Sigmoid colon (tissue), 7 donors: ENCODE measurements around the gene AK8. TPM values are rescaled to one million over a fixed set of nuclear protein-coding genes. Genes with fewer than 3 reads are reported as not detected.

Experiments used
- DNase-seq: peaks from one replicate; pipeline ENCODE4 v3.0.0-alpha.2; 2019
- H3K27ac ChIP-seq, 4 donors: fragments of 200-600 bp; sonication (generic); one replicate each; pipeline ENCODE4 v1.5.1; 2016 to 2019; ENCODE audit warnings: mild to moderate bottlenecking in 1 of 4
- H3K27me3 ChIP-seq, 3 donors: fragments of 200-600 bp; sonication (generic); one replicate each; pipeline ENCODE4 v1.5.1; 2019; ENCODE audit warnings: mild to moderate bottlenecking in 1 of 3
- H3K36me3 ChIP-seq, 4 donors: fragments of 200-600 bp; sonication (generic); one replicate each; pipeline ENCODE4 v1.5.1; 2016 to 2019
- H3K4me1 ChIP-seq, 4 donors: fragments of 200-600 bp; sonication (generic); one replicate each; pipeline ENCODE4 v1.5.1; 2017 to 2019
- H3K4me3 ChIP-seq, 4 donors: fragments of 200-600 bp; sonication (generic); one replicate each; pipeline ENCODE4 v1.5.1; 2017 to 2019; ENCODE audit warnings: mild to moderate bottlenecking in 2 of 4, moderate library complexity in 1 of 4
- H3K9me3 ChIP-seq, 4 donors: fragments of 200-600 bp in 3 of 4; sonication (generic) in 3 of 4; one replicate each; pipeline versions ENCODE4 v1.5.1 to v1.6.1; 2013 to 2019
- EP300 ChIP-seq, 4 donors: sonication (generic); formaldehyde crosslinking; IDR thresholded peaks; one replicate each; pipeline ENCODE4 v1.6.1; 2017; ENCODE audit warnings: antibody characterized with exemption in 4 of 4
- POLR2A ChIP-seq, 2 donors: fragments of 450-650 bp; IDR thresholded peaks; one replicate each; pipeline ENCODE4 v1.6.1; 2016; ENCODE audit warnings: antibody characterized with exemption in 2 of 2, mild to moderate bottlenecking in 2 of 2, moderate library complexity in 2 of 2
- POLR2AphosphoS5 ChIP-seq, 4 donors: sonication (generic); formaldehyde crosslinking; IDR thresholded peaks; one replicate each; pipeline ENCODE4 v1.6.1; 2017; ENCODE audit warnings: antibody characterized with exemption in 4 of 4
- WGBS, 2 donors: extraction: QIAGEN DNeasy Blood & Tissue Kit; methylation state at CpG; one replicate each; pipeline ENCODE4 v1.1.7; 2013; 5-methylcytosine and 5-hydroxymethylcytosine counted together
- intact Hi-C: fragments of 100-400 bp; cut with DNase I; formaldehyde crosslinking; loops from one replicate; pipeline ENCODE4 v1.15.1; 2023
- polyA plus RNA-seq, 3 donors: library from polyadenylated mRNA; stranded (reverse); fragments of 200-250 nt; gene quantifications; one replicate each; pipeline ENCODE4 v1.2.3, GENCODE V29; 2013
- total RNA-seq, 4 donors: library from RNA; depleted of rRNA; stranded (reverse); fragments of >200 nt; gene quantifications; one replicate each; pipeline ENCODE4 v1.1.0, GENCODE V29; 2016
- TF ChIP-seq, protein P1 (sequence below), 4 experiments: fragments of 450-650 bp in 3 of 4; fragments of 200-600 bp in 1 of 4; IDR thresholded peaks; one replicate each; pipeline ENCODE4 v1.5.1; 2016 to 2019; ENCODE audit warnings: antibody characterized with exemption in 4 of 4, mild to moderate bottlenecking in 3 of 4, moderate library complexity in 2 of 4
- donor health status: healthy with polysubstance abuse.
- donor health status: Bipolar disorder and iron deficiency.
- donor health status: healthy.

Gene AK8
- total and polyA plus RNA-seq, 7 donors: 0.25 to 1.2 (median 0.59) TPM; not detected in 3

DNA sequence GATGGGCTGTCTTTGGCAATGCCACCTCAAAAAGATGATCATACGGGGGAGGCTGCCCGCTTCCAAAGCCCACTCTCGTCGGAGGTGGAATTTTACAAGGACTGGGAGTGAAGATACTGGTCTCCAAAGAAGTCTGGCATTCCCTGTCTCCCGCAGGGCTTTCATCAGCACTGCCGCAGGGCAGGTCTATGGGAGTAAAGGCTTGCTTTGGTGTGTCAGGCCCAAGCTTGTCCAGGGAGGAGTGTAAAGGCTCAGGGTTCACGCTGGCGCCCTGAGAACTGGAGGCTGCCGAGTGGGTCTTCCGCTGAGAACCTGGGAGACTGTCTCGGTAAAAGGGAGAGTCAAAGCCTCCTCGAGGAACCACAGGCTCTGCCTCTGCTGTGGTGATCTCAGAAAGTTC, 27.6 kb upstream of the AK8 start:
- TF ChIP-seq POLR2AphosphoS5 (IDR thresholded peaks at IDR 0.05) (no peak), EP300 (IDR thresholded peaks at IDR 0.05) (no peak), POLR2A (IDR thresholded peaks at IDR 0.05) (no peak)
- TF ChIP-seq, protein P1, sequence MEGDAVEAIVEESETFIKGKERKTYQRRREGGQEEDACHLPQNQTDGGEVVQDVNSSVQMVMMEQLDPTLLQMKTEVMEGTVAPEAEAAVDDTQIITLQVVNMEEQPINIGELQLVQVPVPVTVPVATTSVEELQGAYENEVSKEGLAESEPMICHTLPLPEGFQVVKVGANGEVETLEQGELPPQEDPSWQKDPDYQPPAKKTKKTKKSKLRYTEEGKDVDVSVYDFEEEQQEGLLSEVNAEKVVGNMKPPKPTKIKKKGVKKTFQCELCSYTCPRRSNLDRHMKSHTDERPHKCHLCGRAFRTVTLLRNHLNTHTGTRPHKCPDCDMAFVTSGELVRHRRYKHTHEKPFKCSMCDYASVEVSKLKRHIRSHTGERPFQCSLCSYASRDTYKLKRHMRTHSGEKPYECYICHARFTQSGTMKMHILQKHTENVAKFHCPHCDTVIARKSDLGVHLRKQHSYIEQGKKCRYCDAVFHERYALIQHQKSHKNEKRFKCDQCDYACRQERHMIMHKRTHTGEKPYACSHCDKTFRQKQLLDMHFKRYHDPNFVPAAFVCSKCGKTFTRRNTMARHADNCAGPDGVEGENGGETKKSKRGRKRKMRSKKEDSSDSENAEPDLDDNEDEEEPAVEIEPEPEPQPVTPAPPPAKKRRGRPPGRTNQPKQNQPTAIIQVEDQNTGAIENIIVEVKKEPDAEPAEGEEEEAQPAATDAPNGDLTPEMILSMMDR (IDR thresholded peaks at IDR 0.05): no peak
- no peaks in the 10 kb centered on the region for H3K4me1 ChIP-seq
- WGBS, 2 donors: 93 to 95% methylated on average over 12 of the region's 12 CpGs
- no peak overlapping the region for H3K4me3 ChIP-seq
- no peaks in the 10 kb centered on the region for H3K9me3 ChIP-seq
- H3K27me3 ChIP-seq: no peaks in the 10 kb centered on the region
- intact Hi-C loops: no loop called here
- DNase-seq: no peak
- peaks cover 25 to 94% (median 45%) of the 10 kb centered on the region in 4 donors for H3K36me3 ChIP-seq
- H3K27ac ChIP-seq: no peak overlapping the region

DNA sequence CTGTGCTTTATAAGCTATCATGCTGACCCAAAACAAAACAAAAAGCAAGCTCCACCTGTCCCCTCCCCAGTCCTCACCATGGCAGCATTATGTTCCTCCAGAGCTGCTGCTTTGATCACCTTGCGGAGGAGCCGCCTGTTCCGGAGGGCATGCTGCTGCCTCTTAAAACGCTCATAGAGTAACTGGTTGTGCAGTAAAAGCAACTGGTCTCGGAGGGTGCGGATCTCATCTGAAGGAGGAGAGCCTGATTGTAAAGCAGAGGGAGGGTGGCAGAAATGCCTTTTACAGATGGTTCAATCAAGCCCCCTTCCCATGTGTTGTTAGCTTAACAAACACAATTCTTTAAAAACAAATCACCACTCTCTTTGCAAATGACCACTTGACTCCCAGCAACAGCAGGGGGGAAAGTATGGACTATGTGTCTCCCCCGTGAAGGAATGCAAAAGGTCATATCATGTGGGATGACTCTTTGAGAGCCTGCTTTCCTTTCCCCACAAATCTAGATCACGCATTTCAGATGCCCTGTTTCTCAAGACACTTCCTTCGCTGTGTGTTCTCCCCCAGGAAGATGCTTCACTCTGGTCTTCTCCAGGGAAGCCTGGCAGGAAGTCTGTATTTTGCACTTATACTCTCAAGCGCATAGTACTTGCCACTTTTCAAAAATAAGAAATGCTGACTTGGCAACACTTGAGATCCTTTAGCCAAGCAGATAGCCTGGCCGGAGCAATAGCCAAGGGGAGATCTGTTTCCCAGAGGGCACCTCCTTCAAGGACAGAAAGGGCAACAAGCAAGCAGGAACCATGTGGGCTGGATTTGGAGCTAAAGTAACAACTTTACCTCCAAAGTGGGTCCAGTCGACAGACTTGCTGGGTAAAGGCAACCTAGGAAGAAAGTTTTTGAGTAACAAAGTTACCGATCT, 25.7 kb upstream of the AK8 start:
- H3K36me3 ChIP-seq: peaks cover 12 to 94% (median 49%) of the 10 kb centered on the region in 4 donors
- DNase-seq: no peak
- 93 to 94% methylated on average over 13 of the region's 13 CpGs for WGBS, 2 donors
- no peaks in the 10 kb centered on the region for H3K9me3 ChIP-seq
- H3K27ac ChIP-seq: no peak overlapping the region
- H3K4me3 ChIP-seq: no peak overlapping the region
- H3K4me1 ChIP-seq: no peaks in the 10 kb centered on the region
- intact Hi-C loops: loop anchor here (5.0 kb wide), 2 partner anchors 102 to 232 kb away; partner anchors contain the start of gene GTF3C4
- no peaks in the 10 kb centered on the region for H3K27me3 ChIP-seq
- TF ChIP-seq POLR2A (IDR thresholded peaks at IDR 0.05) (no peak), POLR2AphosphoS5 (IDR thresholded peaks at IDR 0.05) (no peak), EP300 (IDR thresholded peaks at IDR 0.05) (no peak)
- TF ChIP-seq, protein P1 (IDR thresholded peaks at IDR 0.05): no peak

DNA sequence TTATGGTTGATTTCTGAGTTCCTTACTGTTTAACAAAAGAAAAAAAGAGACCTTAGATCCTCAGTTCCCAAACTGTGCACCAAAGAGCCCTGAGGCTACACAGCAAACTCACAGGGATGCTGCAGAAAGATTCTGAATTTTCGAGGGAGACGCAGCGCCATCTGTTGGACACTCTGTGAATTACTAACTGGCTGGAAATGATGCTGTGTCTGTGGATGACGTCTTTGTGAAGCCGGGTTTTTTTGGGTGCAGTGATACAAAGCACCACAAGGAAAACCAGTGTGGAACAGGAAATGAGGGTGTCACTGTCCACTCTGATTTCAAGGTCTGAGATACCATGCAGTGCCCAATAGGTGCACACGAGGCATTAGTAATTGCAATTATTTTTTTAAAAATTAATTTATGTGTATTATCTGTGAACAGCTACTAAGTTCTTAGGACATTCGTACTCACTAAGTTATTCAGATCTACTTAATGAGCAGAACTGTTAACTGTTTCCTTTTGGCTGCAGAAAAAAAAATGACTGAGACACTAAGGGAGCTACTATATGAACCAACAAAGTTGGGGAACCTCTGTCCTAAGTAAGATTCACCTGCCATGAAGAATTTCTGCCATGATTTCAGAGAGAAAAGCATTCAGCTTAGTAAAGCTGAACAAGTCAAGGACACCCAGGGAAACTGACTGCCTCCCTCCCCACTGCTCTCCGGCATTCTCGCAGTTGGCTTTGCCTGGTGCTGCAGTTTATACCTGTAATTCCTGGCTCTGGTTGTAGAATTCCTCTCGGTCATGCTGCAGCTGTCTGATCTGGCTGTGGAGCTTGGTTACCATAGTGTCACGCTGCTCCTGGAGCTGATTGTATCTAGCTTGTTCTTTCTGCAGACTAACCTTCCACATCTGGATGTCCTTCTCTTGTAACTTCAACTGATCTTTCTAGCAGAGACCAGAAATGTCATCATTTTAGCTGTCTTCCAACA, 24.1 kb upstream of the AK8 start:
- peak; percentile 82 for DNase-seq
- peak overlapping the region in 2 of 4 donors; percentile 45 to 57 for H3K27ac ChIP-seq
- intact Hi-C loops: loop anchor here (5.0 kb wide), 2 partner anchors 100 to 230 kb away; partner anchors contain the start of gene GTF3C4
- peaks cover 0 to 3% (median 0%) of the 10 kb centered on the region in 4 donors for H3K4me1 ChIP-seq
- H3K4me3 ChIP-seq: no peak overlapping the region
- no peaks in the 10 kb centered on the region for H3K9me3 ChIP-seq
- WGBS, 2 donors: 49% methylated on average over 11 of the region's 11 CpGs
- H3K27me3 ChIP-seq: no peaks in the 10 kb centered on the region
- H3K36me3 ChIP-seq: peaks cover 20 to 96% (median 60%) of the 10 kb centered on the region in 4 donors
- TF ChIP-seq EP300 (IDR thresholded peaks at IDR 0.05) (no peak), POLR2AphosphoS5 (IDR thresholded peaks at IDR 0.05) (peak in 2 of 4 donors; percentile 16 to 26)
- TF ChIP-seq, protein P1 (IDR thresholded peaks at IDR 0.05): peak; percentile 87 to 97 (median 92)

DNA sequence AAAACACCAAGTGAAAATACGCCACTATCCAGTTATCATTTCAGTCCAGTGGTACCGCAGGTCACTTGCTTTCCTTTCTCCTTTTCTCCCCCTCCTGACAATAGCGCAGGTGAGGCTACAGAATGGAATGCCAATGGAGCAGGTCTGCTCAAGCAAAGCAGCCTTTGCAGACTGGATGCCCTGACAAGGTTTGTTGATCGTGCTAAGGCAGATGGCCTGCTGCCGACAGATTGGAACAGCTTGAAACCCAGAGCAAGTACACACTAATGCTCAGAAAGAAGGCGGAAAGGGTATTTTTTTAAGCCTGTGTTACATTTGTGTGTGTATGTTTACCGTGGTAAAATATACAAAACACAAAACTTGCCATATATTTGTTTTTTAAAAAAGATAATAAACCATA, 20.0 kb upstream of the AK8 start:
- intact Hi-C loops: no loop called here
- no peak for TF ChIP-seq POLR2A (IDR thresholded peaks at IDR 0.05)
- no peak for TF ChIP-seq EP300 (IDR thresholded peaks at IDR 0.05)
- TF ChIP-seq, protein P1 (IDR thresholded peaks at IDR 0.05): no peak
- TF ChIP-seq POLR2AphosphoS5 (IDR thresholded peaks at IDR 0.05): no peak
- WGBS, 2 donors: 93 to 94% methylated on average over 7 of the region's 7 CpGs
- Histone ChIP-seq H3K36me3 (peaks cover 29 to 97% (median 62%) of the 10 kb centered on the region in 4 donors), H3K27ac (no peak overlapping the region), H3K4me3 (no peak overlapping the region), H3K9me3 (no peaks in the 10 kb centered on the region), H3K27me3 (no peaks in the 10 kb centered on the region), H3K4me1 (peaks cover 0 to 4% (median 0%) of the 10 kb centered on the region in 4 donors)
- DNase-seq: no peak
